HepG2 (cell line): ENCODE results near the gene INTS1. TPM values are rescaled to one million over a fixed set of nuclear protein-coding genes. Genes with fewer than 3 reads are reported as not detected.

ENCODE experiments used
- ATAC-seq: fragments of 200-7000 bp; cut with Tn5 transposase; 3 replicates; pipeline ENCODE4 v1.9.1; 2020; ENCODE audit warnings: mild to moderate bottlenecking, moderate library complexity
- BruUV-seq: library from RNA; stranded (reverse); fragments of 400-500 nt; replicated peaks from 2 replicates; lab custom pipeline; 2021; lab: Mats Ljungman, UMichigan
- CTCF ChIA-PET: fragments of 300-600 bp; formaldehyde crosslinking; extraction: SDS; loops from one replicate; lab custom pipeline; 2021; ENCODE audit warnings: low total read pairs, inconsistent platforms, low intra/inter-chr PET ratio; lab: Yijun Ruan, JAX
- POLR2A ChIA-PET: fragments of 350-600 bp; sonication (Branson Sonifier 250); formaldehyde crosslinking; loops from one replicate; lab custom pipeline; 2020; ENCODE audit warnings: antibody characterized with exemption, inconsistent platforms; lab: Yijun Ruan, JAX
- DNase-seq: peaks from one replicate; pipeline ENCODE4 v3.0.0-alpha.2; 2015; ENCODE audit warnings: low spot score
- FAIRE-seq: peaks from 3 replicates; lab custom pipeline; 2011; peaks lifted over from hg19 to GRCh38; lab: Jason Lieb, UNC
- H2AFZ ChIP-seq: one replicate; pipeline ENCODE4 v1.6.1; 2011; ENCODE audit warnings: low read length, inconsistent platforms
- H3K27ac ChIP-seq: fragments of 300-600 bp; 3 replicates; pipeline ENCODE4 v1.8.0; 2011; ENCODE audit warnings: mixed run types, mild to moderate bottlenecking, mixed read lengths, low read length, inconsistent platforms; ENCODE audit not compliant: insufficient read depth; ENCODE audit errors: extremely low read length
- H3K27me3 ChIP-seq, 2 experiments: fragments of 200-600 bp in 1 of 2; 2 replicates in 1 of 2; 3 replicates in 1 of 2; pipeline versions ENCODE4 v1.6.0 to v1.8.0; 2011; ENCODE audit warnings: low read length in 2 of 2, mild to moderate bottlenecking in 2 of 2, moderate library complexity in 2 of 2, inconsistent platforms in 1 of 2; ENCODE audit not compliant: insufficient read depth in 2 of 2, control insufficient read depth in 1 of 2
- H3K36me3 ChIP-seq, 2 experiments: fragments of 200-600 bp in 1 of 2; replicated peaks in 1 of 2; 2 replicates in 1 of 2; 3 replicates in 1 of 2; pipeline versions ENCODE4 v1.5.1 to v1.8.0; 2011; ENCODE audit warnings: low read length in 2 of 2, inconsistent platforms in 1 of 2; ENCODE audit not compliant: insufficient read depth in 2 of 2, control insufficient read depth in 1 of 2
- H3K4me1 ChIP-seq: 2 replicates; pipeline ENCODE4 v1.5.1; 2012; ENCODE audit warnings: low read length, inconsistent platforms; ENCODE audit not compliant: insufficient read depth
- H3K4me2 ChIP-seq: 2 replicates; pipeline ENCODE4 v1.6.0; 2011; ENCODE audit warnings: low read depth, low read length, inconsistent platforms
- H3K4me3 ChIP-seq, 3 experiments: fragments of 200-600 bp in 1 of 3; sonication (generic), shearing (Covaris generic) in 1 of 3; replicated peaks in 1 of 3; 2 replicates each; pipeline ENCODE4 v1.5.1; 2011 to 2016; ENCODE audit warnings: low read length in 3 of 3, inconsistent platforms in 2 of 3, low read depth in 2 of 3, mild to moderate bottlenecking in 2 of 3, control low read depth in 1 of 3, mixed read lengths in 1 of 3; ENCODE audit not compliant: insufficient read depth in 1 of 3
- H3K79me2 ChIP-seq: one replicate; pipeline ENCODE4 v1.6.1; 2011; ENCODE audit warnings: low read length, inconsistent platforms; ENCODE audit not compliant: insufficient read depth
- H3K9ac ChIP-seq: 2 replicates; pipeline ENCODE4 v1.6.0; 2011; ENCODE audit warnings: mild to moderate bottlenecking, low read depth, low read length, inconsistent platforms; ENCODE audit not compliant: insufficient read depth
- H3K9me3 ChIP-seq: 2 replicates; pipeline ENCODE4 v1.5.1; 2012; ENCODE audit warnings: mild to moderate bottlenecking, low read length
- H4K20me1 ChIP-seq: 2 replicates; pipeline ENCODE4 v1.6.0; 2011; ENCODE audit warnings: inconsistent platforms, mild to moderate bottlenecking, low read length, moderate library complexity; ENCODE audit not compliant: insufficient read depth
- ATF7 ChIP-seq, 2 experiments: fragments of 450-650 bp in 1 of 2; sonication (generic) in 1 of 2; formaldehyde crosslinking in 1 of 2; IDR thresholded peaks; 2 replicates each; pipeline versions ENCODE4 v1.4.0 to v1.6.1; 2016 to 2020; ENCODE audit warnings: antibody characterized with exemption in 1 of 2, mild to moderate bottlenecking in 1 of 2, missing genetic modification reagents in 1 of 2
- HDAC2 ChIP-seq: sonication (generic); formaldehyde crosslinking; IDR thresholded peaks from 2 replicates; pipeline ENCODE4 v1.4.0; 2020; ENCODE audit warnings: missing genetic modification reagents
- PLSCR1 ChIP-seq: sonication (generic); formaldehyde crosslinking; IDR thresholded peaks from 2 replicates; pipeline ENCODE4 v1.5.0; 2020; ENCODE audit warnings: missing genetic modification reagents, mild to moderate bottlenecking, borderline replicate concordance
- RFX5 ChIP-seq: IDR thresholded peaks from 2 replicates; pipeline ENCODE4 v1.6.1; 2011; ENCODE audit warnings: low read depth, low read length, improper control_type of control experiment
- RXRB ChIP-seq: IDR thresholded peaks from 2 replicates; pipeline ENCODE4 v1.6.1; 2016; ENCODE audit warnings: borderline replicate concordance, missing genetic modification reagents, missing compliant biosample characterization
- SETDB1 ChIP-seq: sonication (generic); formaldehyde crosslinking; IDR thresholded peaks from 2 replicates; pipeline ENCODE4 v1.5.1; 2020; ENCODE audit warnings: missing genetic modification reagents, mild to moderate bottlenecking, borderline replicate concordance
- SMAD9 ChIP-seq: sonication (generic); formaldehyde crosslinking; IDR thresholded peaks from 2 replicates; pipeline ENCODE4 v1.5.1; 2020; ENCODE audit warnings: mild to moderate bottlenecking, missing genetic modification reagents
- SP1 ChIP-seq, 2 experiments: fragments of 450-650 bp in 1 of 2; sonication (generic) in 1 of 2; formaldehyde crosslinking in 1 of 2; IDR thresholded peaks; 2 replicates each; pipeline versions ENCODE4 v1.4.0 to v1.6.1; 2016 to 2020; ENCODE audit warnings: missing genetic modification reagents in 1 of 2
- ZNF724P ChIP-seq: sonication (generic); formaldehyde crosslinking; IDR thresholded peaks from 2 replicates; pipeline ENCODE4 v1.8.0; 2022; ENCODE audit warnings: missing genetic modification reagents, borderline replicate concordance
- ZXDC ChIP-seq: sonication (generic); formaldehyde crosslinking; IDR thresholded peaks from 2 replicates; pipeline ENCODE4 v1.5.0; 2020; ENCODE audit warnings: mild to moderate bottlenecking, missing genetic modification reagents
- WGBS: methylation state at CpG from one replicate; pipeline ENCODE4 v1.1.6; 2017; ENCODE audit warnings: low lambda C conversion rate; 5-methylcytosine and 5-hydroxymethylcytosine counted together
- in situ Hi-C: cut with HindIII; loops from 2 replicates; pipeline ENCODE4 v1.10.0; 2017; ENCODE audit warnings: low pct_unique_long_range_greater_than_20kb; ENCODE audit not compliant: extremely low pct_ligation_motif_present
- intact Hi-C: fragments of 100-400 bp; cut with micrococcal nuclease; formaldehyde crosslinking; loops from one replicate; pipeline ENCODE4 v1.10.0; 2022; ENCODE audit not compliant: unreplicated experiment
- polyA plus RNA-seq, 8 experiments: library from polyadenylated mRNA; depleted of rRNA in 3 of 8; stranded (reverse) in 7 of 8; unstranded in 1 of 8; fragments of >200 nt; fragmentation: Illumina TruSeq in 4 of 8; extraction: Trizol in 4 of 8; gene quantifications; 2 replicates each; pipeline versions ENCODE4 v1.2.1 to v1.2.3, GENCODE V29; 2011 to 2016; ENCODE audit warnings: low read depth in 4 of 8, missing spikeins in 1 of 8, mixed read lengths in 1 of 8; ENCODE audit not compliant: insufficient read depth in 1 of 8
- total RNA-seq, 5 experiments: library from RNA; depleted of rRNA; stranded (reverse); fragments of >200 nt; fragmentation: Illumina TruSeq; extraction: Trizol; gene quantifications; 2 replicates each; pipeline ENCODE4 v1.2.3, GENCODE V29; 2016; ENCODE audit warnings: low read depth in 1 of 5
- TF ChIP-seq, protein P1 (sequence below): sonication (generic); formaldehyde crosslinking; IDR thresholded peaks from 2 replicates; pipeline ENCODE4 v1.4.0; 2020; ENCODE audit warnings: missing genetic modification reagents
- TF ChIP-seq, protein P2 (sequence below): sonication (generic); IDR thresholded peaks from 2 replicates; pipeline ENCODE4 v1.6.1; 2016; ENCODE audit warnings: low read depth, borderline replicate concordance

The INTS1 gene
- total and polyA plus RNA-seq, 2 of the 13 experiments (the other 11 are each of a cell fraction or from before 2014, with no cell fraction given) = 13.7 to 29.0 TPM

- H3K4me3 ChIP-seq = no peak overlapping the region
- H3K27me3 ChIP-seq = no peaks in the 10 kb centered on the region; a peak in 1 of 5 replicates
- no peak overlapping the region for H3K9ac ChIP-seq
- peaks cover 62% of the 10 kb centered on the region for H3K79me2 ChIP-seq
- H3K4me2 ChIP-seq = no peak overlapping the region
- ATAC-seq (no peak), DNase-seq (no peak), FAIRE-seq (no peak)
- no peak overlapping the region for H2AFZ ChIP-seq
- H4K20me1 ChIP-seq = peaks cover 15% of the 10 kb centered on the region; the same call in 1 of the 2 replicates
- TF ChIP-seq, protein P1, sequence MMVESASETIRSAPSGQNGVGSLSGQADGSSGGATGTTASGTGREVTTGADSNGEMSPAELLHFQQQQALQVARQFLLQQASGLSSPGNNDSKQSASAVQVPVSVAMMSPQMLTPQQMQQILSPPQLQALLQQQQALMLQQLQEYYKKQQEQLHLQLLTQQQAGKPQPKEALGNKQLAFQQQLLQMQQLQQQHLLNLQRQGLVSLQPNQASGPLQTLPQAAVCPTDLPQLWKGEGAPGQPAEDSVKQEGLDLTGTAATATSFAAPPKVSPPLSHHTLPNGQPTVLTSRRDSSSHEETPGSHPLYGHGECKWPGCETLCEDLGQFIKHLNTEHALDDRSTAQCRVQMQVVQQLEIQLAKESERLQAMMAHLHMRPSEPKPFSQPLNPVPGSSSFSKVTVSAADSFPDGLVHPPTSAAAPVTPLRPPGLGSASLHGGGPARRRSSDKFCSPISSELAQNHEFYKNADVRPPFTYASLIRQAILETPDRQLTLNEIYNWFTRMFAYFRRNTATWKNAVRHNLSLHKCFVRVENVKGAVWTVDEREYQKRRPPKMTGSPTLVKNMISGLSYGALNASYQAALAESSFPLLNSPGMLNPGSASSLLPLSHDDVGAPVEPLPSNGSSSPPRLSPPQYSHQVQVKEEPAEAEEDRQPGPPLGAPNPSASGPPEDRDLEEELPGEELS (CRISPR knock-in tag) = no peak
- TF ChIP-seq HDAC2 (CRISPR knock-in tag) (no peak), RFX5 (no peak), SMAD9 (CRISPR knock-in tag) (no peak), RXRB (CRISPR knock-in tag) (no peak), ATF7 (IDR thresholded peaks at IDR 0.05) (no peak), ATF7 (CRISPR knock-in tag; IDR thresholded peaks at IDR 0.05) (no peak), ZNF724P (CRISPR knock-in tag) (no peak), ZXDC (CRISPR knock-in tag) (no peak), PLSCR1 (no peak), SETDB1 (CRISPR knock-in tag) (no peak), SP1 (IDR thresholded peaks at IDR 0.05) (no peak), SP1 (CRISPR knock-in tag; IDR thresholded peaks at IDR 0.05) (no peak)
- TF ChIP-seq, protein P2, sequence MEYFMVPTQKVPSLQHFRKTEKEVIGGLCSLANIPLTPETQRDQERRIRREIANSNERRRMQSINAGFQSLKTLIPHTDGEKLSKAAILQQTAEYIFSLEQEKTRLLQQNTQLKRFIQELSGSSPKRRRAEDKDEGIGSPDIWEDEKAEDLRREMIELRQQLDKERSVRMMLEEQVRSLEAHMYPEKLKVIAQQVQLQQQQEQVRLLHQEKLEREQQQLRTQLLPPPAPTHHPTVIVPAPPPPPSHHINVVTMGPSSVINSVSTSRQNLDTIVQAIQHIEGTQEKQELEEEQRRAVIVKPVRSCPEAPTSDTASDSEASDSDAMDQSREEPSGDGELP = no peak
- no peak overlapping the region for H3K27ac ChIP-seq
- no peaks in the 10 kb centered on the region for H3K9me3 ChIP-seq
- intact Hi-C loops = no loop called here
- ChIA-PET POLR2A (interaction anchor here (7.0 kb wide), 1 partner anchor 22 kb away, joined by 108 read pairs; the partner anchor contains the start of gene TMEM184A), CTCF (no interaction called here)
- H3K4me1 ChIP-seq = peaks cover 63% of the 10 kb centered on the region
- BruUV-seq = no TSS peak
- H3K36me3 ChIP-seq = peaks cover 8 to 15% of the 10 kb centered on the region in 2 experiments; a peak in 3 of 5 replicates
- 58% methylated on average over 5 of the region's 6 CpGs for WGBS
- in situ Hi-C loops = no loop called here
Observed at GRCh38 chr7:1535100-1535458, 30.9 kb upstream of the INTS1 start.
